Fibroblast of skin of abdomen (primary cell): ENCODE results near the gene LAMA4.
"Not testable (repeated sequence)": the region's sequence is repeated elsewhere in the genome, so short reads cannot be mapped to it uniquely, and the experiment has no call there.

Source experiments
- DNase-seq: peaks from one replicate; pipeline ENCODE4 v3.0.0-alpha.2; 2013

The LAMA4 gene

GRCh38 chr6:112149236-112149635 lies 105.1 kb downstream of the LAMA4 start:
- peak; percentile 18 for DNase-seq

DNA sequence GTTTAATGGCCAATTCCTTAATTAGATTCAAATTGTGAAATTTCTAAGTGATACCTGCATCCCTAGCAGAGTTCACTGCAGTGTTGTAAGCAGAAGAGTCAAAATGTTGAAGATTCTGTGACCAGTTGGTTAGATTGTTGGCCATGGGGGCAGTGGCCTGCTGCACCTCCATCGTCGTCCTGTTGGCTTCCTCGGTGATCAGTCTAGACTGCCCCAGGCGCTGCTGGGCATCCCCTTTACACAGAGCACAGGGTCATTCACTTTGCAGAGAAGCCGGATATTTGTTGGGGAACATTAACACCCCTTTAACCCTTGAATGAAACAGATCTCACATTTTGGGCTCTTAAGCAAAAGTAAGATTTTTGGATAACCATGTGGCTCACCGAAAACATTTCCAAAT lies 106.3 kb downstream of the LAMA4 start:
- no peak for DNase-seq

DNA sequence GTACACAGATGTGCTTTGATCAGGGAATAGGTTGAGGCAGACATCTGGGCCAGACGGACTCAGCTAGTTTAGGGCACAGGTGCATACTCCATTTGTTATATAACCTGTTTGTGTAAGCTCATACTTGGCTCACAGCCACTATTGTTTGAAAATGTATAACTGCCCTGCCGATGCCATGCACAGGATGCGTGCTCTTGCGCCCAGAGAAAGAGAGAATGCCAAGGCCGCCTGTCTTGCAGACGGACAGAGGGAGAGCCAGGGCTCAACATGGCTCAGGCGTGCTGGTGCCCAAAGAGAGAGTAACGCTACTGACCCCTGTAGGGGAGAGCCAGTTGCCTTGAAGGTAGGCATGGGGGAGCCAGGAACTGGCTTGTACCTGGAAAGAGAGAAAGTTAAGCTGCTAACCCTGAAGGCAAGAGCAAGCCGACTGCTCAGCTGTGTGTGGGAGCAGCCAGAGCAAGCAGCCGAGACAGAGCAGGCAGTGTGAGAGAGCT lies 109.2 kb downstream of the LAMA4 start:
- no peak for DNase-seq

- peak; percentile 84 for DNase-seq
Measured at GRCh38 chr6:112144145-112144926, 110.0 kb downstream of the LAMA4 start.

DNA sequence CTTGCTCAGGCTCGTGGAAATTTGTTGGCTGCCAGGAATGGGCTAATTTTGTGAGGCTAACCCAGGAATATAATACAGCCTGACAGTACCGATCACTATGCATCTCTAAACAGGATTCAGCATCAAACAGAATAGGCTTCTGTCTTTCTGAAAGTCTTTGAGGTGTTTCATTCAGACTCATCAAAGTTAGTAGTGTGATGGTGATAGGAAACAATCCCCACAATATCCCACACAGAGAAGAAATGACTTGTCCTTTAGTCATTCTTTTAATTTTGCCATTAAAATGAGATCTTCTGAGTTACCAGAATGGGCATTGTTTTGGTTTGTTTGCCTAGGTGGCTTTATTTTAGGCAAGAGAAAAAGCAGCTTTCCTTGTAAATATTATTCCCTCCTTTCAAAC lies 112.7 kb downstream of the LAMA4 start:
- DNase-seq: no peak

DNA sequence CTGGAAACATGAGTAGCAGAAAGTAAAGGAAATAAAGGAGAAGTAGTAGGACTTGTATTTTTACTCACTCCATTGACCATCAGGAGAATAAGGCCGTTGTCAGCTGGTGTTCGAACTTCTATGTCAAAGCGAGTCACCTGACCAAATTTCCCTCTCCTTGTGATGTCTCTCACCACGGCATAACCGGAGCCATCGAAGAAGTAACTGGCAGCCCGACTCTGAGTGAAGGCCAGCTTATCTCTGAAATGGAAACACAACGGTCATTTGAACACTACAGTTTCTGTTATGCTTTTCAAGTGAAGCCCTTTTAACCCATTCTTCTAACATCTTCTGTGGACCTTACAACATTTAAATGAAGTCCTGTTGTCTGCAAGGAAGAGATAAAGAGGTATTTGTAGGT lies 115.3 kb downstream of the LAMA4 start:
- no peak for DNase-seq

DNA sequence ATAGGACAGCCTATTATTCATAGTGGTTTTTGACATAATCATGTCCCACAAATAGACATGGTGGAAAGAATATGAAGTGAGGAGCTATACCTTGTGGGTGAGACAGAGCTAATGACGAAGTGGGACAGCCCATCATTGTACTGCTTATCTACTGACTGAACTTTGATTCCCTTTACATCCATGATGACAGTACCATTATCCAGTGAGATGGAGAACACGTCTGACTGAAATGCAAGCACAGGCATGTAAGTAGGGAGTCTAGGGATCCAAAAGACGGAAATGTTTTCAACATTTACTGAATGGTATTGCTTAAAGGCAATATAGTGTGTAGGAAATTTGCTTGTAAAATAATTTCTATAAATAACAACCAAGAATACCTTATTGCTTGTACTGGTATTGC lies 123.5 kb downstream of the LAMA4 start:
- DNase-seq: no peak

- DNase-seq: no peak
Measured at GRCh38 chr6:112128208-112128607, 126.2 kb downstream of the LAMA4 start.

- DNase-seq: no peak
Measured at GRCh38 chr6:112123982-112124381, 130.4 kb downstream of the LAMA4 start.

DNA sequence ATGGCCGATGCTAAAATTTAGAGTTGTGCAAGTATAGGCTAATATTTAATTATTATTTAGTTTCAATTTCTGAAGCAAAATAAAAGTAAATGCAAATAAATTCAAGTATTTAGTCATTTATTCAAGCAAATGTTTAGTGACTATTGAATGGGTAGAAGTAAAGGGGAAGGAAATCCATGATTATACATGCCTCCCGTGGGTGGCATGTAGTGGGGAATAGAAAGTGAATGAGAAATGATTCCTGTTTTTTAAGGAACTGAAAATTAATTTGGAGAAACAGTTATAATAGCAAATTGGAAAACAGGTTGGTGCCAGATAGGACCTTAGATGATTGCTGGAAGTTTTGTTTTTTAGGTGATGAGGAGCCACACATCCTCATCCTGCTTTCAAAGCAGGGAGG lies 131.6 kb downstream of the LAMA4 start:
- no peak for DNase-seq

GRCh38 chr6:112118034-112118433 lies 136.3 kb downstream of the LAMA4 start:
- DNase-seq: no peak

DNA sequence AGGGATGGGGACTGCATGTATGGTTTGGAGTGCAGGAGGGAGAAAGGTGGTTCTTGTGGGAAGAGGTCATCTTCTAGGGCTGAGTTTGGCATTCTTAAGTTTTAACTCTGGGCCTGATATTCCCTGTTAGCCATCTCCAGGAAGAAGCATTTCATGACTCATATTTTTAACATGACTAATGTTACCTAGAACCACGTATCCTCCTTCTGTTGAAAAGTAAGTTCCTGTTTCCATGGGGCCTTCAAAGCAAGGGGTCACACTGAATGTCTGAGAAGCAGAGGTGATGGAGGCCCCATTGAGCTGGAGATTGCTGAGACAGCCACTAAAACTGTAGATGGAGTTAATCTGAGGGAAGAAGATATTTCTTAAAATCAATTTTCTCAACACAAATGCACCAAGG lies 136.8 kb downstream of the LAMA4 start:
- DNase-seq: peak; percentile 36

- no peak for DNase-seq
Measured at GRCh38 chr6:112116221-112116620, 138.1 kb downstream of the LAMA4 start.

GRCh38 chr6:112114577-112115223 lies 139.7 kb downstream of the LAMA4 start:
- no peak for DNase-seq

- DNase-seq: no peak
Measured at GRCh38 chr6:112113918-112114317, 140.4 kb downstream of the LAMA4 start.

DNA sequence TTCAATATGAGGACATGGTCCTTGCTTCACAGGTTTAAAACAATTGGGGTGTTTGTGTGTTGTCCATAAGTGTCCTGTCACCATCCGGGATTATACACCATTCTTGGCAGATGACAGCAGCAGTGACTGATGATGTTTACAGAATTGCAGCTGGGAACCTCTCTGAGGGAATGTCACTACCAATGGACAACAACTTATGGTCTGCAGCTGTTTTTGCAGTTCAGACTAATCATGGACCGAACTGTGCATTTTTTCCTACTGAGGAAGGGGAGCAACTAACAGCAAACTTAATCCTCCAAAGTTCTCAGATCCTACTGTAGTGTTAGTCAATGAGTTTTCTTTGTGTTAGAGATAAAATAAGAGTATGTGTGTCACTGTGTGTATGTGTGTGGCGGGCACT lies 140.9 kb downstream of the LAMA4 start:
- no peak for DNase-seq

DNA sequence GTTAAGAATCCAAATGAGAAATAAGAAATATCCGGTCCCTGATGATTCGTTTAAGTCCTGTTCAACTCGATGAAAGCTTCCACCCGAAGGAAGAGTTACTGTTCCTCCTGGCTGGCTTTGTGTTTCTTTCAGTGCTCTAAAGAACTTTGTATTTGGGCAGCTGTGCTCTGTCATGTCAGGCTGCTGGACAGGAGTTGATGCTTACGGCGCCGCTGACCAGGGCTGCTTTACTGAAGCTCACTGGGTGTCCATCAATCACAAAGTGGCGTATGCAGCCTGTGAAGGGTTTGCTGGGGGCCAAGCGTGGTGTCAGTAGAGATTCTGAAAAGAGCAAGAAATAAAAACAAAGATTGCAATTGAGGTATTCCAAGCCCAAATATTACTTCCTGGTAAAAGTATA lies 145.1 kb downstream of the LAMA4 start:
- DNase-seq: no peak

GRCh38 chr6:112106562-112106961 lies 147.8 kb downstream of the LAMA4 start:
- DNase-seq: no peak

- DNase-seq: not testable (repeated sequence)
Measured at GRCh38 chr6:112106026-112106425, 148.3 kb downstream of the LAMA4 start.

DNA sequence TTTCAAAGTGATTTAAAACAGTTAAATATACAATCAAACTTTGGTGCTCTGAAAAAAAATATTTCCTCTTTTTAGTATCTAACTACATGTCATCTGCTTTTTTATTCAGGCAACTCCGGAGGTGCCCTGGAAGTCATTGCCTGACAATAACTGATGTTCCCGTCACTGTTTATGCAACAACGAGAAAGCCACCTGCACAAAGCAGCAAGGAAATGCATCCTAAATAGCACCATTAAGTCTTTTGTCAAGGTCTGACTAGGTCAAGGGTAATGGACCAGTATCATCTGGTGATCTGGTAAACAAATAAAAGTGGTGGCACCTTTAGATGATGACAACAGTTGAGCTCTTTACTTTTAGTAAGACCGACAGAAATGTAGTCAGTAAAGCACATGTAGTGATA lies 153.8 kb downstream of the LAMA4 start:
- DNase-seq: no peak

DNA sequence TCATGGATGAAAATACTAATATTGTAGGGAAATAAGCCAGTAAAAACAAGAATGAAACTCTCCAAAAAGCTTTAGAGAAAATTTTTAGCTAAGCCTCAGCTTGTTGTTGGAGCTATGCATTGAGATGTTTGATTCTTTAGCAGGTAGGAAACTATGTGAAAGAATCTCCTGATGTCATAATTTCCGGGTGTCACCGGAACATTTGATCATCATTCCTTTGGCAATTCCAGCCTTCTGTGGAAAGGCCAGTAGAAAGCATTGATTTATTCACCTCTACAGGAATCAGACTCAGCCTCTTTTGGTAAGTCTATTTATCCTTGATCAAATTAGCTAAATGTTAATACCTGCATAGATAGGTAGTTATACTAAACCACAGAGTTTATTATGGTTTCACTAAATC lies 157.5 kb downstream of the LAMA4 start:
- no peak for DNase-seq

GRCh38 chr6:112087916-112088315 lies 166.5 kb downstream of the LAMA4 start:
- peak; percentile 4 for DNase-seq

GRCh38 chr6:112087136-112087911 lies 167.0 kb downstream of the LAMA4 start, which contains the start of the genes FAM229B and TUBE1:
FAM229B (plus strand) TSS chr6:112087591; CDS start chr6:112099284, 11,693 bp downstream.
TUBE1 (minus strand) TSS chr6:112087482; CDS start chr6:112087434, 48 bp downstream.
- peak; percentile 97 for DNase-seq
